Pancreas (tissue), 10 donors: ENCODE data around the gene DNAJB6. TPM values are rescaled to one million over a fixed set of nuclear protein-coding genes. Genes with fewer than 3 reads are reported as not detected.

Source experiments
- ATAC-seq, 4 donors: fragments of 200-7000 bp; cut with Tn5 transposase; one replicate each; pipeline versions ENCODE4 v1.8.0 to v1.9.1; 2020; ENCODE audit warnings: mild to moderate bottlenecking in 4 of 4, moderate library complexity in 4 of 4
- DNase-seq, 6 donors: peaks; one replicate each; pipeline ENCODE4 v3.0.0-alpha.2; 2020
- FAIRE-seq: peaks from 2 replicates; lab custom pipeline; 2012; peaks lifted over from hg19 to GRCh38; lab: Jason Lieb, UNC
- H3K27ac ChIP-seq, 4 donors: fragments of 200-600 bp; sonication (generic); 1 replicate in 3 of 4; 2 replicates in 1 of 4; pipeline versions ENCODE4 v1.5.0 to v1.8.0; 2020
- H3K27me3 ChIP-seq, 4 donors: fragments of 200-600 bp; one replicate each; pipeline ENCODE4 v1.8.0; 2021
- H3K36me3 ChIP-seq, 3 donors: fragments of 200-600 bp; sonication (generic) in 1 of 3; one replicate each; pipeline versions ENCODE4 v1.5.0 to v1.8.0; 2020 to 2021
- H3K4me1 ChIP-seq, 3 donors: fragments of 200-600 bp; one replicate each; pipeline ENCODE4 v1.8.0; 2021
- H3K4me3 ChIP-seq, 4 donors: fragments of 200-600 bp; sonication (generic) in 2 of 4; one replicate each; pipeline versions ENCODE4 v1.5.0 to v1.8.0; 2020 to 2021
- H3K9me3 ChIP-seq, 4 donors: fragments of 200-600 bp; one replicate each; pipeline ENCODE4 v1.8.0; 2021
- WGBS, 2 donors: extraction: QIAGEN DNeasy Blood & Tissue Kit; methylation state at CpG; one replicate each; pipeline ENCODE4 v1.1.7; 2013; 5-methylcytosine and 5-hydroxymethylcytosine counted together
- intact Hi-C, 3 donors: fragments of 100-400 bp; cut with DNase I; formaldehyde crosslinking; loops; one replicate each; pipeline versions ENCODE4 v1.11.1 to v1.14.2; 2022
- polyA plus RNA-seq, 2 donors: library from polyadenylated mRNA; stranded (reverse); fragments of 200-250 nt; gene quantifications; one replicate each; pipeline ENCODE4 v1.2.3, GENCODE V29; 2013
- total RNA-seq, 6 donors: library from RNA; stranded (reverse); fragmentation: NEBNext Ultra II Directional in 4 of 6; extraction: Animal tissue kit (Norgen Biotek cat#: 25700) in 4 of 6; gene quantifications; one replicate each; pipeline versions ENCODE4 v1.2.1 to v1.2.4, GENCODE V29; 2021 to 2023
- TF ChIP-seq, protein P1 (sequence below), 4 donors: fragments of 200-600 bp; sonication (generic) in 3 of 4; IDR thresholded peaks; one replicate each; pipeline versions ENCODE4 v1.5.0 to v1.8.0; 2021; ENCODE audit warnings: antibody characterized with exemption in 4 of 4
- donor health status: healthy with polysubstance abuse.
- donor health status: DM: no; HTN: no; CAD: no; lungs with moderate emphysema.
- donor health status: DM: no; HTN: no; CAD: no.
- donor health status: control.
- donor health status: control.
- donor health status: Bipolar disorder and iron deficiency.
- donor health status: DM: yes; HTN: yes; CAD: no.
- donor health status: DM: no; HTN: no; CAD: no.
- donor health status: DM: no; HTN: no; CAD: no.
- donor health status: DM: yes; HTN: yes; CAD: no.

Gene DNAJB6
- total and polyA plus RNA-seq, 8 donors, result 23.0 to 49.4 (median 32.6) TPM

DNA sequence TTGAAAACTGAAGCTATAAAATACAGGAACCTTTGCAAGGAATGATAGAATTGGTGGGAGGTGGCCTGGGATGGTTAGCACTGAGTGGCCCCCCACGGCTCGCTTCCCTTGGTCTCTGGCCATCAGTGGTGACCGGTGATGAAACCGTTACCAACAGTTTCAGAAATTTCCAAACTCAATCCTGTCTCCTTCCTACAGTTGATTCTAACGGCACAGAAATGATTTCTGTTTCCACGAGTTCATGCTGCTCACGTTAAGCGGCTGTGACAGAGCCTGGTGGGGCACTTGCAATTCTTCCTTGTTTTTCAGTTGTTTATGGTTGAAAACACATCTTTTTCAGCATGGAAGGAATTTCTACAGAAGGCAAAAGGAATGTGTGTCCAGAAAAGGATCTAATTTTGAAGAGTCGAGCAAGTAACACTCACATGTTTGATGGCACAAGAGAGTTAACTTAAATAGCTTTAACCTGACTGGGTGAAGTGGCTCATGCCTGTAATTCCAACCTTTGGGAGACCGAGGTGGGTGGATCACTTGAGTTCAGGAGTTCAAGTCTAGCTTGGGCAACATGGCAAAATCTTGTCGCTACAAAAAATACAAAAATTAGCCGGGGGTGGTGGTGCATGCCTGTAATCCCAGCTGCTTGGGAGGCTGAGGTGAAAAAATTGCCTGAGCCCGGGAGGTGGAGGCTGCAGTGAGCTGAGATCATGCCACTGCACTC is 100.1 kb downstream of the DNAJB6 start:
- Histone ChIP-seq H3K36me3 (no peaks in the 10 kb centered on the region), H3K27me3 (no peaks in the 10 kb centered on the region), H3K4me1 (no peaks in the 10 kb centered on the region), H3K4me3 (no peak overlapping the region), H3K9me3 (no peaks in the 10 kb centered on the region), H3K27ac (no peak overlapping the region)
- ATAC-seq, result no peak
- FAIRE-seq, result no peak
- WGBS, 2 donors, result 61 to 70% methylated on average over 13 of the region's 13 CpGs
- TF ChIP-seq, protein P1, sequence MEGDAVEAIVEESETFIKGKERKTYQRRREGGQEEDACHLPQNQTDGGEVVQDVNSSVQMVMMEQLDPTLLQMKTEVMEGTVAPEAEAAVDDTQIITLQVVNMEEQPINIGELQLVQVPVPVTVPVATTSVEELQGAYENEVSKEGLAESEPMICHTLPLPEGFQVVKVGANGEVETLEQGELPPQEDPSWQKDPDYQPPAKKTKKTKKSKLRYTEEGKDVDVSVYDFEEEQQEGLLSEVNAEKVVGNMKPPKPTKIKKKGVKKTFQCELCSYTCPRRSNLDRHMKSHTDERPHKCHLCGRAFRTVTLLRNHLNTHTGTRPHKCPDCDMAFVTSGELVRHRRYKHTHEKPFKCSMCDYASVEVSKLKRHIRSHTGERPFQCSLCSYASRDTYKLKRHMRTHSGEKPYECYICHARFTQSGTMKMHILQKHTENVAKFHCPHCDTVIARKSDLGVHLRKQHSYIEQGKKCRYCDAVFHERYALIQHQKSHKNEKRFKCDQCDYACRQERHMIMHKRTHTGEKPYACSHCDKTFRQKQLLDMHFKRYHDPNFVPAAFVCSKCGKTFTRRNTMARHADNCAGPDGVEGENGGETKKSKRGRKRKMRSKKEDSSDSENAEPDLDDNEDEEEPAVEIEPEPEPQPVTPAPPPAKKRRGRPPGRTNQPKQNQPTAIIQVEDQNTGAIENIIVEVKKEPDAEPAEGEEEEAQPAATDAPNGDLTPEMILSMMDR (IDR thresholded peaks at IDR 0.05), result no peak
- peak in 1 of 6 donors; percentile 11 for DNase-seq
- intact Hi-C loops, result loop anchor here in 1 of 3 donors (10.0 kb wide), 1 partner anchor 438 kb away; no protein-coding TSS in a partner anchor

DNA sequence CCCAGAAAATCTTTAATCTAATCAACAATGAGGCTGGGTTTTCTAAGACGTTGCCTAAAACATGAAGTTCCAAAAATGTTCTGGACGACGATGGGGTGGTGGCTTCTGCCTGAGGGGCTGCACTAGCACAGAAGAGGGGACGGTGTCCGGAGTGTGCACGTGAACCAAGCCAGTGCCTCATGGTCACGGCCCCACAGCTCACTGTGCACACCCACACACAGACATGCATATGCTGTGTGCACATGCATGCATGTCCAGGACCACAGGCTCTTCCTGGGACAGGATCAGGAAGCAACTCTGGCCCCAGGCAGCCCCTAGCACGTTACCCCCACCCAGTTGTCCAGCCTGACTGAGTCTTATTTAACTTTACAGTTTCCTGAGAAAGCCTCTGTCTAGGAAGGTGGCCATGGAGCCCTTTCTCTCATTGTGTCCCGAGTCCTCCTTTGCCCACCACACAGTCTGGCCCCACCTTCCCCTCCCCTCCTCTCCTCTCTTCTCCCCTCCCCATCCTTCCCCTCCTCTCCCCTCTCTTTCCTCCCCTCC is 100.8 kb downstream of the DNAJB6 start:
- TF ChIP-seq, protein P1 (IDR thresholded peaks at IDR 0.05), result no peak
- H3K36me3 ChIP-seq, result no peaks in the 10 kb centered on the region
- ATAC-seq (no peak), DNase-seq (peak in 1 of 6 donors; percentile 11), FAIRE-seq (no peak)
- no peak overlapping the region for H3K4me3 ChIP-seq
- no peak overlapping the region for H3K27ac ChIP-seq
- no peaks in the 10 kb centered on the region for H3K27me3 ChIP-seq
- H3K4me1 ChIP-seq, result no peaks in the 10 kb centered on the region
- intact Hi-C loops, result loop anchor here in 1 of 3 donors (10.0 kb wide), 1 partner anchor 437 kb away; no protein-coding TSS in a partner anchor
- WGBS, 2 donors, result 47 to 56% methylated on average over 9 of the region's 9 CpGs
- no peaks in the 10 kb centered on the region for H3K9me3 ChIP-seq

DNA sequence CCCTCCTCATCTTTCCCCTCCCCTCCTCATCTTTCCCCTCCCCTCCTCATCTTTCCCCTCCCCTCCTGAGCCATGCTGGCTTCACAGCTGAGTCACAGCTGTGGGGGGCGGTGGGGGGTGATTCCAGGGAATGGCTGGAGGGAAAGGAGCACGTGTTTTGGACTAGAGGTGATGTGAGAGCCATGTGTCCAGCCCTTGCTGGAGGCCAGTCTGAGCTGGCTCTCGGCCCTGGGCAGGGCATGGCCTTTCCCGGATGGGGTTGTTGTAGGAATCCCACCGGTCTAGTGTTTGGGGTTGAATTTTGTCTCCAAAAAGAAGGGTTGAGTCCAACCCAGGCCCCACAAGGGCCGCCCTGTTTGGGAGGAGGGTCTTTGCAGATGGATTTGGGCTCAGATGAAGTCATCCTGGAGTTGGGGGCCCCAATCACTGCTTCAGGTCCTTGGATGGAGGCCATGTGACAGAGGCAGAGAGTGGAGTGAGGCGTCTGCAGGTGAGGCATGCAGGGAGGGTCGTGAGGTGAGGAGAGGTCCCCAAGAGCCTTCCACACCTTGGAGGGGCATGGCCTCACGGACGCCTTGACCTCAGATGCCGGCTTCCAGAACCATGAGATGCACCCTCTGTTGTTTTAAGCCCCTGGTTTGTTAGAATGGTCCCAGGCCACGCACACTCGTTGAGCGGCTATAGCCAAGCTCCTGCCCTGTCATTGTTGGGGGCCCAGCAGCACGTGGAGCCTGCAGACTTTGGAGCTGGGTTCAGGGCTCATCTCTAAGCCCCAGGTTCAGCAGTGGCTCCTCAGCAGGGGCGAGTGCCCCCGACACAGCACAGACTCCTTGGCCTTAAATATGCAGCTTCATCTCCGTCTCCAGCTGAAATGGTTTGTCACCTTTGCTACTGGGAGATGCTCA is 101.6 kb downstream of the DNAJB6 start:
- intact Hi-C loops, result loop anchor here in 1 of 3 donors (10.0 kb wide), 1 partner anchor 436 kb away; no protein-coding TSS in a partner anchor

DNA sequence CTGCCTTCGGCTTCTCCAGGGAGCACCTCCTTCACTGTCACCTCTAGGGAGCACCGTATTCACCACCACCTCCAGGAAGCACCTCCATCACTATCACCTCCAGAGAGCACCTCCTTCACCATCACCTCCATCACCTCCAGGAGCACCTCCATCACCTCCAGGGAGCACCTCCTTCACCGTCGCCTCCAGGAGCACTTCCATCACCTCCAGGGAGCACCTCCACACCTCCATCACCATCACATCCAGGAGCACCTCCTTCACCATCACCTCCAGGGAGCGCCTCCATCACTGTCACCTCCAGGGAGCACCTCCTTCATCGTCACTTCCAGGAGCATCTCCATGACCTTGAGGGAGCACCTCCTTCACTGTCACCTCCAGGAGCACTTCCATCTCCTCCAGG is 102.3 kb downstream of the DNAJB6 start:
- no peaks in the 10 kb centered on the region for H3K9me3 ChIP-seq

More for the DNA sequence above, 101.6 kb downstream of the DNAJB6 start:
- TF ChIP-seq, protein P1 (IDR thresholded peaks at IDR 0.05), result no peak
- WGBS, 2 donors, result 68 to 78% methylated on average over 18 of the region's 18 CpGs
- Histone ChIP-seq H3K4me1 (no peaks in the 10 kb centered on the region), H3K36me3 (no peaks in the 10 kb centered on the region), H3K4me3 (no peak overlapping the region), H3K27me3 (no peaks in the 10 kb centered on the region), H3K27ac (no peak overlapping the region), H3K9me3 (no peaks in the 10 kb centered on the region)
- FAIRE-seq, result no peak
- peak in 1 of 6 donors; percentile 21 for DNase-seq
- no peak for ATAC-seq

More for the DNA sequence above, 102.3 kb downstream of the DNAJB6 start:
- intact Hi-C loops, result loop anchor here in 1 of 3 donors (10.0 kb wide), 1 partner anchor 436 kb away; no protein-coding TSS in a partner anchor
- FAIRE-seq (no peak), ATAC-seq (no peak), DNase-seq (peak in 1 of 6 donors; percentile 9)
- H3K27ac ChIP-seq, result no peak overlapping the region
- no peak overlapping the region for H3K4me3 ChIP-seq
- H3K27me3 ChIP-seq, result no peaks in the 10 kb centered on the region
- TF ChIP-seq, protein P1 (IDR thresholded peaks at IDR 0.05), result no peak
- H3K36me3 ChIP-seq, result no peaks in the 10 kb centered on the region
- H3K4me1 ChIP-seq, result no peaks in the 10 kb centered on the region
- WGBS, 2 donors, result 89 to 91% methylated on average over 6 of the region's 6 CpGs
